H9 (cell line): ENCODE measurements around the gene NUP188. TPM values are rescaled to one million over a fixed set of nuclear protein-coding genes. Genes with fewer than 3 reads are reported as not detected.

Source experiments
- DNase-seq: peaks from one replicate; pipeline ENCODE4 v3.0.0-alpha.2; 2017
- H2AFZ ChIP-seq: one replicate; pipeline ENCODE4 v1.6.1; 2013; ENCODE audit warnings: mild to moderate bottlenecking, low read length, control low read depth, moderate library complexity
- H2AK5ac ChIP-seq: 2 replicates; pipeline ENCODE4 v1.6.1; 2013; ENCODE audit warnings: low read length, control low read depth, mixed read lengths; ENCODE audit not compliant: insufficient read length
- H2BK120ac ChIP-seq: one replicate; pipeline ENCODE4 v1.6.1; 2013; ENCODE audit warnings: low read depth, mild to moderate bottlenecking, low read length, control low read depth, inconsistent platforms; ENCODE audit not compliant: poor library complexity, severe bottlenecking
- H2BK12ac ChIP-seq: 2 replicates; pipeline ENCODE4 v1.6.1; 2013; ENCODE audit warnings: low read length, control low read depth, mixed read lengths, low read depth; ENCODE audit not compliant: insufficient read length
- H2BK15ac ChIP-seq: 2 replicates; pipeline ENCODE4 v1.6.1; 2013; ENCODE audit warnings: low read depth, low read length, control low read depth
- H2BK20ac ChIP-seq: one replicate; pipeline ENCODE4 v1.6.1; 2013; ENCODE audit warnings: low read depth, mild to moderate bottlenecking, low read length, control low read depth, inconsistent platforms; ENCODE audit not compliant: poor library complexity, severe bottlenecking
- H2BK5ac ChIP-seq: 2 replicates; pipeline ENCODE4 v1.6.1; 2013; ENCODE audit warnings: low read length, control low read depth, mixed read lengths; ENCODE audit not compliant: insufficient read length
- H3K14ac ChIP-seq: 2 replicates; pipeline ENCODE4 v1.6.1; 2013; ENCODE audit warnings: low read length, control low read depth; ENCODE audit not compliant: insufficient read depth
- H3K18ac ChIP-seq: 2 replicates; pipeline ENCODE4 v1.6.1; 2013; ENCODE audit warnings: low read depth, mild to moderate bottlenecking, mixed read lengths, low read length, control low read depth; ENCODE audit not compliant: insufficient read length
- H3K23ac ChIP-seq: 2 replicates; pipeline ENCODE4 v1.6.1; 2013; ENCODE audit warnings: low read length, control low read depth, mixed read lengths, low read depth; ENCODE audit not compliant: insufficient read length
- H3K23me2 ChIP-seq: 2 replicates; pipeline ENCODE4 v1.6.1; 2013; ENCODE audit warnings: low read depth, mild to moderate bottlenecking, mixed read lengths, low read length, control low read depth; ENCODE audit not compliant: insufficient read length, poor library complexity, severe bottlenecking
- H3K27ac ChIP-seq: 2 replicates; pipeline ENCODE4 v1.5.1; 2013; ENCODE audit warnings: low read length, control low read depth, mixed read lengths, low read depth; ENCODE audit not compliant: insufficient read length
- H3K27me3 ChIP-seq: 2 replicates; pipeline ENCODE4 v1.6.1; 2013; ENCODE audit warnings: low read length, control low read depth, inconsistent platforms; ENCODE audit not compliant: insufficient read depth
- H3K4ac ChIP-seq: 2 replicates; pipeline ENCODE4 v1.6.1; 2013; ENCODE audit warnings: low read depth, mild to moderate bottlenecking, control low read depth, inconsistent platforms, low read length, moderate library complexity
- H3K4me1 ChIP-seq: 2 replicates; pipeline ENCODE4 v1.6.1; 2013; ENCODE audit warnings: low read length, control low read depth, inconsistent platforms; ENCODE audit not compliant: insufficient read depth
- H3K4me2 ChIP-seq: 2 replicates; pipeline ENCODE4 v1.6.1; 2013; ENCODE audit warnings: low read length, control low read depth, mixed read lengths; ENCODE audit not compliant: insufficient read length, insufficient read depth
- H3K56ac ChIP-seq: 2 replicates; pipeline ENCODE4 v1.6.1; 2013; ENCODE audit warnings: low read depth, mild to moderate bottlenecking, mixed read lengths, low read length, control low read depth; ENCODE audit not compliant: insufficient read length
- H3K79me1 ChIP-seq: 2 replicates; pipeline ENCODE4 v1.6.1; 2013; ENCODE audit warnings: low read depth, mild to moderate bottlenecking, moderate library complexity, low read length, control low read depth, inconsistent platforms; ENCODE audit not compliant: insufficient read depth, poor library complexity, severe bottlenecking
- H3K79me2 ChIP-seq: 2 replicates; pipeline ENCODE4 v1.6.1; 2013; ENCODE audit warnings: low read length, control low read depth, inconsistent platforms; ENCODE audit not compliant: insufficient read depth
- H3K9ac ChIP-seq: 2 replicates; pipeline ENCODE4 v1.6.1; 2013; ENCODE audit warnings: low read length, control low read depth, mixed read lengths; ENCODE audit not compliant: insufficient read length; ENCODE audit errors: extremely low read depth
- H3K9me3 ChIP-seq: one replicate; pipeline ENCODE4 v1.6.1; 2013; ENCODE audit warnings: low read depth, low read length, inconsistent platforms; ENCODE audit not compliant: control insufficient read depth
- H3T11ph ChIP-seq: one replicate; pipeline ENCODE4 v1.6.1; 2013; ENCODE audit warnings: mild to moderate bottlenecking, low read length, control low read depth, inconsistent platforms
- H4K20me1 ChIP-seq: one replicate; pipeline ENCODE4 v1.6.1; 2013; ENCODE audit not compliant: control insufficient read depth, insufficient read length, insufficient read depth
- H4K5ac ChIP-seq: 2 replicates; pipeline ENCODE4 v1.6.1; 2013; ENCODE audit warnings: low read depth, mild to moderate bottlenecking, mixed read lengths, low read length, control low read depth; ENCODE audit not compliant: insufficient read length
- H4K8ac ChIP-seq: replicated peaks from 2 replicates; pipeline ENCODE4 v1.6.1; 2013; ENCODE audit warnings: low read length, control low read depth, mixed read lengths, low read depth; ENCODE audit not compliant: insufficient read length
- H4K91ac ChIP-seq: 2 replicates; pipeline ENCODE4 v1.6.1; 2013; ENCODE audit warnings: low read depth, mild to moderate bottlenecking, moderate library complexity, mixed read lengths, low read length, control low read depth; ENCODE audit not compliant: insufficient read length
- H3K27ac Mint-ChIP-seq, 3 experiments: 2 replicates in 2 of 3; 3 replicates in 1 of 3; pipeline ENCODE4 v1.8.0; 2020 to 2021; ENCODE audit warnings: mixed read lengths in 3 of 3, mild to moderate bottlenecking in 1 of 3, moderate library complexity in 1 of 3
- H3K27me3 Mint-ChIP-seq: 2 replicates; pipeline ENCODE4 v1.8.0; 2021; ENCODE audit warnings: low read depth, mild to moderate bottlenecking, moderate library complexity, mixed read lengths
- H3K36me3 Mint-ChIP-seq, 3 experiments: 2 replicates in 2 of 3; 3 replicates in 1 of 3; pipeline ENCODE4 v1.8.0; 2020 to 2021; ENCODE audit warnings: low read depth in 3 of 3, mixed read lengths in 3 of 3; ENCODE audit not compliant: insufficient read depth in 1 of 3
- H3K4me1 Mint-ChIP-seq, 2 experiments: 2 replicates each; pipeline ENCODE4 v1.8.0; 2020; ENCODE audit warnings: mixed read lengths in 2 of 2
- H3K4me3 Mint-ChIP-seq, 2 experiments: 2 replicates in 1 of 2; 3 replicates in 1 of 2; pipeline ENCODE4 v1.8.0; 2020 to 2021; ENCODE audit warnings: mild to moderate bottlenecking in 2 of 2, mixed read lengths in 2 of 2, moderate library complexity in 1 of 2
- H3K9me3 Mint-ChIP-seq, 2 experiments: 2 replicates in 1 of 2; 3 replicates in 1 of 2; pipeline ENCODE4 v1.8.0; 2020; ENCODE audit warnings: mild to moderate bottlenecking in 2 of 2, mixed read lengths in 2 of 2, moderate library complexity in 1 of 2
- CTCF ChIP-seq: fragments of 200-600 bp; sonication (generic); conservative IDR thresholded peaks from 3 replicates; pipeline ENCODE4 v1.8.0; 2021; ENCODE audit warnings: antibody characterized with exemption, mild to moderate bottlenecking
- WGBS: extraction: QIAGEN DNeasy Blood & Tissue Kit; methylation state at CpG from one replicate; pipeline ENCODE4 v1.1.7; 2013; ENCODE audit warnings: missing lambda C conversion rate, low lambda C conversion rate, mixed read lengths; ENCODE audit not compliant: insufficient read length; ENCODE audit errors: extremely low coverage; 5-methylcytosine and 5-hydroxymethylcytosine counted together
- total RNA-seq: library from RNA; stranded (reverse); gene quantifications from 2 replicates; pipeline ENCODE4 v1.2.1, GENCODE V29; 2021

NUP188 gene
- total RNA-seq, 1 experiment from 2014 or later = 101 TPM

GRCh38 chr9:128940271-128940921 is 7.1 kb upstream of the NUP188 start:
- Mint-ChIP-seq H3K4me1 (no peaks in the 10 kb centered on the region), H3K27me3 (no peaks in the 10 kb centered on the region; the same call in 1 of the 2 replicates), H3K27ac (peak overlapping the region in 1 of 3 experiments; percentile 73; a peak in 2 of 7 replicates), H3K9me3 (no peaks in the 10 kb centered on the region), H3K36me3 (peaks cover 0 to under 1% (median 0%) of the 10 kb centered on the region in 3 experiments; a peak in 2 of 7 replicates), H3K4me3 (no peak overlapping the region)
- Histone ChIP-seq H3K14ac (no peak overlapping the region), H3K79me1 (no peaks in the 10 kb centered on the region), H2BK15ac (no peak overlapping the region), H3K27me3 (no peaks in the 10 kb centered on the region), H3K18ac (no peak overlapping the region), H3K79me2 (no peaks in the 10 kb centered on the region), H3K23me2 (no peaks in the 10 kb centered on the region), H3K9me3 (no peaks in the 10 kb centered on the region), H2AK5ac (no peak overlapping the region), H2AFZ (no peak overlapping the region), H2BK12ac (no peak overlapping the region), H4K91ac (no peak overlapping the region), H3K27ac (no peak overlapping the region), H4K20me1 (no peaks in the 10 kb centered on the region), H3K4ac (no peak overlapping the region), H3K4me2 (no peak overlapping the region), H3K23ac (no peak overlapping the region), H2BK120ac (no peak overlapping the region), H3K56ac (no peak overlapping the region), H4K8ac (no peak overlapping the region), H3T11ph (no peak overlapping the region), H3K9ac (no peak overlapping the region), H2BK5ac (no peak overlapping the region), H3K4me1 (no peaks in the 10 kb centered on the region), H2BK20ac (no peak overlapping the region), H4K5ac (no peak overlapping the region)
- TF ChIP-seq CTCF = no peak
- WGBS = no CpG with 5 or more reads among the region's 15 CpGs
- no peak for DNase-seq
